Glutamatergic neuron (in vitro differentiated cells): Measurements from ENCODE around the gene STRBP. TPM values are rescaled to one million over a fixed set of nuclear protein-coding genes. Genes with fewer than 3 reads are reported as not detected.

Source experiments
- DNase-seq: peaks from one replicate; pipeline ENCODE4 v3.0.0; 2022
- H3K27ac Mint-ChIP-seq: one replicate; pipeline ENCODE4 v1.8.0; 2020; ENCODE audit warnings: mild to moderate bottlenecking, mixed read lengths, inconsistent platforms; ENCODE audit not compliant: unreplicated experiment
- H3K27me3 Mint-ChIP-seq: one replicate; pipeline ENCODE4 v1.8.0; 2020; ENCODE audit warnings: mild to moderate bottlenecking, moderate library complexity, mixed read lengths, inconsistent platforms; ENCODE audit not compliant: unreplicated experiment
- H3K36me3 Mint-ChIP-seq: one replicate; pipeline ENCODE4 v1.8.0; 2020; ENCODE audit warnings: mild to moderate bottlenecking, mixed read lengths, inconsistent platforms; ENCODE audit not compliant: unreplicated experiment
- H3K4me1 Mint-ChIP-seq: one replicate; pipeline ENCODE4 v1.8.0; 2020; ENCODE audit warnings: mild to moderate bottlenecking, low read depth, mixed read lengths, inconsistent platforms; ENCODE audit not compliant: unreplicated experiment
- H3K4me3 Mint-ChIP-seq: one replicate; pipeline ENCODE4 v1.8.0; 2020; ENCODE audit warnings: mild to moderate bottlenecking, mixed read lengths, inconsistent platforms; ENCODE audit not compliant: unreplicated experiment
- H3K9me3 Mint-ChIP-seq: one replicate; pipeline ENCODE4 v1.8.0; 2020; ENCODE audit warnings: mild to moderate bottlenecking, moderate library complexity, mixed read lengths, inconsistent platforms; ENCODE audit not compliant: unreplicated experiment
- CTCF ChIP-seq: fragments of 200-600 bp; sonication (generic); IDR thresholded peaks from one replicate; pipeline ENCODE4 v1.5.0; 2021; ENCODE audit not compliant: partially characterized antibody, unreplicated experiment
- total RNA-seq: library from RNA; stranded (reverse); fragmentation: NEBNext Ultra II Directional; extraction: Animal tissue kit (Norgen Biotek cat#: 25700); gene quantifications from one replicate; pipeline ENCODE4 v1.2.1, GENCODE V29; 2021; ENCODE audit not compliant: unreplicated experiment

STRBP gene
- total RNA-seq, 1 donor from 2014 or later = 111 TPM

- H3K36me3 Mint-ChIP-seq = no peaks in the 10 kb centered on the region
- H3K27ac Mint-ChIP-seq = no peak overlapping the region
- H3K4me3 Mint-ChIP-seq = no peak overlapping the region
- TF ChIP-seq CTCF = no peak
- H3K27me3 Mint-ChIP-seq = no peaks in the 10 kb centered on the region
- H3K4me1 Mint-ChIP-seq = peaks cover 10% of the 10 kb centered on the region
- no peak for DNase-seq
- no peaks in the 10 kb centered on the region for H3K9me3 Mint-ChIP-seq
Observed at GRCh38 chr9:123220127-123220526, 48.3 kb downstream of the STRBP start.

GRCh38 chr9:123218831-123219230 lies 49.6 kb downstream of the STRBP start:
- no peak for DNase-seq
- no peak overlapping the region for H3K27ac Mint-ChIP-seq
- TF ChIP-seq CTCF = no peak
- peaks cover 10% of the 10 kb centered on the region for H3K4me1 Mint-ChIP-seq
- H3K4me3 Mint-ChIP-seq = no peak overlapping the region
- no peaks in the 10 kb centered on the region for H3K9me3 Mint-ChIP-seq
- H3K36me3 Mint-ChIP-seq = no peaks in the 10 kb centered on the region
- H3K27me3 Mint-ChIP-seq = no peaks in the 10 kb centered on the region

- no peaks in the 10 kb centered on the region for H3K27me3 Mint-ChIP-seq
- H3K4me3 Mint-ChIP-seq = no peak overlapping the region
- no peak for DNase-seq
- H3K27ac Mint-ChIP-seq = no peak overlapping the region
- H3K9me3 Mint-ChIP-seq = no peaks in the 10 kb centered on the region
- no peak for TF ChIP-seq CTCF
- H3K4me1 Mint-ChIP-seq = peaks cover 10% of the 10 kb centered on the region
- no peaks in the 10 kb centered on the region for H3K36me3 Mint-ChIP-seq
Observed at GRCh38 chr9:123217128-123217654, 51.2 kb downstream of the STRBP start.

DNA sequence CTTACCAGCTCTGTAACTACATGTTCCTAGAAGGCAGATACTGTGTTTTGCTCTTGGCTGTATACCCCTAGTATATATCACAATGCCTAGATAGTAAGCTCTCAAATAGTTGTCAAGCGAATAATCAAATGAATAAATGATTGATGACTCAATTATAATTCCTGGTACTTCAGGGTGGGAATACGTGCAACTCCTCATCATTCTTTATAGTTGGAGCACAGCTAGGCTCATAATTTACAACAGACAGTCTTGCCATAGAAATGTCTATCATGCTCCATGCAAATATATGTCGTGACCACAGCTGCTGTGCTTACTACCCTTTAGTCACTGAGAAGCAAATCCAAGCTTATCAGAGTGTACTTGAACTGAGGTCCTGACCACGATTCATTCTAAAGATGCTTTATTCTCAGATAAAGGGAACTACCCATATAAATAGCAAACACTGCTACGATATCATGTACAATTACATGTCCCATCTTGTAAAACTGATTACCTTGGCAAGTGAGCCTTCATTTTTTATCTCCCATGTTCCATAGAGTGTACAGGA lies 52.1 kb downstream of the STRBP start:
- no peaks in the 10 kb centered on the region for H3K27me3 Mint-ChIP-seq
- no peaks in the 10 kb centered on the region for H3K9me3 Mint-ChIP-seq
- no peaks in the 10 kb centered on the region for H3K36me3 Mint-ChIP-seq
- peaks cover 10% of the 10 kb centered on the region for H3K4me1 Mint-ChIP-seq
- H3K27ac Mint-ChIP-seq = no peak overlapping the region
- DNase-seq = no peak
- H3K4me3 Mint-ChIP-seq = no peak overlapping the region
- no peak for TF ChIP-seq CTCF

GRCh38 chr9:123211081-123211480 lies 57.3 kb downstream of the STRBP start:
- Mint-ChIP-seq H3K9me3 (no peaks in the 10 kb centered on the region), H3K4me3 (no peak overlapping the region), H3K27me3 (no peaks in the 10 kb centered on the region), H3K36me3 (no peaks in the 10 kb centered on the region), H3K27ac (no peak overlapping the region), H3K4me1 (no peaks in the 10 kb centered on the region)
- no peak for DNase-seq
- TF ChIP-seq CTCF = no peak
